DND-41 (cell line): Measurements from ENCODE around the gene POU6F1.

ENCODE experiments used
- CTCF ChIP-seq: IDR thresholded peaks from 2 replicates; pipeline ENCODE4 v1.5.1; 2012; ENCODE audit warnings: borderline replicate concordance, low read length, moderate library complexity, mild to moderate bottlenecking; ENCODE audit not compliant: poor library complexity, severe bottlenecking; ENCODE audit errors: extremely low read depth
- EZH2 ChIP-seq: IDR thresholded peaks from 3 replicates; pipeline ENCODE4 v1.6.1; 2012; ENCODE audit warnings: borderline replicate concordance, low read depth, mild to moderate bottlenecking, moderate library complexity, low read length, inconsistent platforms; ENCODE audit not compliant: severe bottlenecking

- TF ChIP-seq CTCF = no peak
- no peak for TF ChIP-seq EZH2
Measured at GRCh38 chr12:51185171-51185717, 32.6 kb downstream of the POU6F1 start.
